HG02852 (cell line): Measurements from ENCODE around the gene SLC16A12.

Source experiments
- ATAC-seq: cut with Tn5 transposase; IDR thresholded peaks from one replicate; pipeline ENCODE4 v1.9.1; 2021; ENCODE audit warnings: mild to moderate bottlenecking, moderate library complexity; ENCODE audit not compliant: unreplicated experiment

Gene SLC16A12

GRCh38 chr10:89535171-89536012 lies at the start of gene SLC16A12:
Gene SLC16A12, minus strand, starts transcription at chr10:89535594. Its CDS starts 73,016 bp downstream, at chr10:89462578.
- no peak for ATAC-seq

- ATAC-seq = no peak
These were observed 46.6 kb upstream of the SLC16A12 start for GRCh38 chr10:89582022-89582421.

GRCh38 chr10:89580243-89580642 lies 44.8 kb upstream of the SLC16A12 start:
- no peak for ATAC-seq

GRCh38 chr10:89576696-89577095 lies 41.3 kb upstream of the SLC16A12 start:
- no peak for ATAC-seq

GRCh38 chr10:89576022-89576421 lies 40.6 kb upstream of the SLC16A12 start:
- ATAC-seq = no peak

- ATAC-seq = no peak
These were observed 39.6 kb upstream of the SLC16A12 start for GRCh38 chr10:89575031-89575430.

GRCh38 chr10:89574368-89574767 lies 39.0 kb upstream of the SLC16A12 start:
- no peak for ATAC-seq

GRCh38 chr10:89567576-89568245 lies 32.3 kb upstream of the SLC16A12 start:
- no peak for ATAC-seq

GRCh38 chr10:89566992-89567391 lies 31.6 kb upstream of the SLC16A12 start:
- no peak for ATAC-seq

GRCh38 chr10:89566095-89566950 lies 30.9 kb upstream of the SLC16A12 start:
- no peak for ATAC-seq

GRCh38 chr10:89565180-89565579 lies 29.8 kb upstream of the SLC16A12 start:
- ATAC-seq = no peak

- ATAC-seq = no peak
These were observed 28.6 kb upstream of the SLC16A12 start for GRCh38 chr10:89563861-89564478.

GRCh38 chr10:89563311-89563710 lies 27.9 kb upstream of the SLC16A12 start:
- ATAC-seq = no peak

- no peak for ATAC-seq
These were observed 21.2 kb upstream of the SLC16A12 start for GRCh38 chr10:89556600-89556999.

- ATAC-seq = no peak
These were observed 20.5 kb upstream of the SLC16A12 start for GRCh38 chr10:89555688-89556445.

- ATAC-seq = no peak
These were observed 19.0 kb upstream of the SLC16A12 start for GRCh38 chr10:89554433-89554832.

GRCh38 chr10:89553064-89553734 lies 17.8 kb upstream of the SLC16A12 start:
- ATAC-seq = no peak

- ATAC-seq = no peak
These were observed 16.8 kb upstream of the SLC16A12 start for GRCh38 chr10:89552213-89552612.

GRCh38 chr10:89550509-89550908 lies 15.1 kb upstream of the SLC16A12 start:
- no peak for ATAC-seq

- no peak for ATAC-seq
These were observed 14.1 kb upstream of the SLC16A12 start for GRCh38 chr10:89549510-89549909.
